ENCODE results near the gene SLC8A1. TPM values are rescaled to one million over a fixed set of nuclear protein-coding genes. Genes with fewer than 3 reads are reported as not detected.

The SLC8A1 gene
- total and polyA plus RNA-seq, 8 donors: 0.31 to 105 (median 14.0) TPM

DNA sequence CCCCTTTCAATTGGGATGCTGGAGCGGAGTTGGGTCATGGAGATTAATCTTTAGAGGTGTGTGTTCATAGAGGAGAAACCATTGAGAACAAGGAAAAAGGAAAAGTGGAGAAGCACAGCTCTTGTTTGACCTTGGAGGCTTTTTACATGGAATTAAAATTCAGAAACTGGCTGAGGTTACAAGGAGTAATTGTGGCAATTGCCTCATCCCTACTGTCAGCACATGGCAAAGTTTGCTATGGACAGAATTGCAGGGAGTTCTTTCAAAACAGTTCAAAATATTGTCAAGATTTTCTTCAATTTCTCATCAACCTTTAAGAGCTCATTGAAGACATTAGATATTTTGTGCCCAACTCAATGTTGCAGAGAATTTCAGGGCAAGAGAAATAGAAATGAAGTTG lies 232.7 kb downstream of the SLC8A1 start:
- 94 to 100% (median 97%) methylated on average over 1 of the region's 1 CpG for WGBS, 5 donors

DNA sequence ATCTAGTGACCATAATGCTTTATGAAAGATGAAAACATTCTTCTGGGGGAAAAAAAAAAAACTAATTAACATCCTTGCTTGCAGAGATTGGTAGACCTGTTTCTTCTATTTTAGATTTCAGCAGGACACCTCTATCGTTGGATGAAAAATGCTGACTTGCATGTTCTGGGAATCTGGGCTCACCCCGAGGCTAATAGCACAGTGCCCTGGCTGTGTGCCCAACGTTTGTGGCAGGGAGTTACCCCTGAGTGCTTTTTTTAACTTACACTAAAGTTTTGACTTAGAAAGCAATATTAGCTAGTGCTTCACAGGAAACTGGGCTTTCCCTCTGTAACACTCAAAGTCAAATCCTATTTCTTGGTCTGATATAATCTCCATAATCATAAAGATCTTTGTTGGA lies 233.2 kb downstream of the SLC8A1 start:
- no peaks in the 10 kb centered on the region for H3K27me3 ChIP-seq
- H3K36me3 ChIP-seq: no peaks in the 10 kb centered on the region
- TF ChIP-seq POLR2AphosphoS5 (IDR thresholded peaks at IDR 0.05): no peak
- TF ChIP-seq POLR2A (IDR thresholded peaks at IDR 0.05): no peak
- no peak for TF ChIP-seq EP300 (IDR thresholded peaks at IDR 0.05)
- TF ChIP-seq, protein P1, sequence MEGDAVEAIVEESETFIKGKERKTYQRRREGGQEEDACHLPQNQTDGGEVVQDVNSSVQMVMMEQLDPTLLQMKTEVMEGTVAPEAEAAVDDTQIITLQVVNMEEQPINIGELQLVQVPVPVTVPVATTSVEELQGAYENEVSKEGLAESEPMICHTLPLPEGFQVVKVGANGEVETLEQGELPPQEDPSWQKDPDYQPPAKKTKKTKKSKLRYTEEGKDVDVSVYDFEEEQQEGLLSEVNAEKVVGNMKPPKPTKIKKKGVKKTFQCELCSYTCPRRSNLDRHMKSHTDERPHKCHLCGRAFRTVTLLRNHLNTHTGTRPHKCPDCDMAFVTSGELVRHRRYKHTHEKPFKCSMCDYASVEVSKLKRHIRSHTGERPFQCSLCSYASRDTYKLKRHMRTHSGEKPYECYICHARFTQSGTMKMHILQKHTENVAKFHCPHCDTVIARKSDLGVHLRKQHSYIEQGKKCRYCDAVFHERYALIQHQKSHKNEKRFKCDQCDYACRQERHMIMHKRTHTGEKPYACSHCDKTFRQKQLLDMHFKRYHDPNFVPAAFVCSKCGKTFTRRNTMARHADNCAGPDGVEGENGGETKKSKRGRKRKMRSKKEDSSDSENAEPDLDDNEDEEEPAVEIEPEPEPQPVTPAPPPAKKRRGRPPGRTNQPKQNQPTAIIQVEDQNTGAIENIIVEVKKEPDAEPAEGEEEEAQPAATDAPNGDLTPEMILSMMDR (IDR thresholded peaks at IDR 0.05): no peak
- peaks cover 0 to 28% (median 11%) of the 10 kb centered on the region in 4 donors for H3K4me1 ChIP-seq
- peak; percentile 61 to 66 for DNase-seq
- no peak overlapping the region for H3K4me3 ChIP-seq
- intact Hi-C loops (cut with DNase I; ENCODE audit: low total_unique reads): no loop called here
- no peaks in the 10 kb centered on the region for H3K9me3 ChIP-seq
- no peak overlapping the region for H3K27ac ChIP-seq
- WGBS, 5 donors: 2 to 7% (median 4%) methylated on average over 3 of the region's 3 CpGs

More for the DNA sequence above, 232.7 kb downstream of the SLC8A1 start:
- DNase-seq: no peak
- TF ChIP-seq EP300 (IDR thresholded peaks at IDR 0.05) (no peak), POLR2A (IDR thresholded peaks at IDR 0.05) (no peak), POLR2AphosphoS5 (IDR thresholded peaks at IDR 0.05) (no peak)
- TF ChIP-seq, protein P1 (IDR thresholded peaks at IDR 0.05): no peak
- Histone ChIP-seq H3K36me3 (no peaks in the 10 kb centered on the region), H3K9me3 (no peaks in the 10 kb centered on the region), H3K27ac (no peak overlapping the region), H3K4me1 (peaks cover 0 to 24% (median 9%) of the 10 kb centered on the region in 4 donors), H3K27me3 (no peaks in the 10 kb centered on the region), H3K4me3 (no peak overlapping the region)
- intact Hi-C loops (cut with DNase I; ENCODE audit: low total_unique reads): no loop called here

DNA sequence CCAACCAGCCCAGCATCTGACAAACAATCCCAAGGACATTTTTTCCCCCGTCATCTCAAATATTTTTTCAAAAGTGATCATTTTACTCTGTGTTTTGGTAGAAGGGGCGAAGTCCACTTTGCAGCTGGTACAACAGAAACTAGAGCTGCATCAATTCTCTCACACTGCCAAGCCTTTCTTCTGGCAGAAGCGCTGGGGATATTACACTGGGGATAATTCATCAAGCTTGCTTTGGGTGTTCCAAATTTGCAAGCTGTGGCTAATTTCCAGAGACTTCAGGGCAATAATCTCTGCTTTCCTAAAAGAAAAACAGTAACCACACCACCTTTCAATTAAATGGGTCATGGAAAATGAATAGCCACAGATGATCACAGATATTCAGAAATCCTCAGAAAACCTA lies 238.3 kb downstream of the SLC8A1 start:
- peaks cover 0 to 23% (median 8%) of the 10 kb centered on the region in 4 donors for H3K4me1 ChIP-seq
- intact Hi-C loops (cut with DNase I; ENCODE audit: low total_unique reads): no loop called here
- H3K9me3 ChIP-seq: no peaks in the 10 kb centered on the region
- H3K36me3 ChIP-seq: no peaks in the 10 kb centered on the region
- WGBS, 5 donors: 46 to 56% (median 52%) methylated on average over 3 of the region's 3 CpGs
- DNase-seq: peak in 1 of 2 donors; percentile 38
- peak overlapping the region in 1 of 5 donors; percentile 17 for H3K27ac ChIP-seq
- TF ChIP-seq EP300 (IDR thresholded peaks at IDR 0.05) (no peak), POLR2AphosphoS5 (IDR thresholded peaks at IDR 0.05) (no peak), POLR2A (IDR thresholded peaks at IDR 0.05) (no peak)
- TF ChIP-seq, protein P1 (IDR thresholded peaks at IDR 0.05): no peak
- no peak overlapping the region for H3K4me3 ChIP-seq
- no peaks in the 10 kb centered on the region for H3K27me3 ChIP-seq

DNA sequence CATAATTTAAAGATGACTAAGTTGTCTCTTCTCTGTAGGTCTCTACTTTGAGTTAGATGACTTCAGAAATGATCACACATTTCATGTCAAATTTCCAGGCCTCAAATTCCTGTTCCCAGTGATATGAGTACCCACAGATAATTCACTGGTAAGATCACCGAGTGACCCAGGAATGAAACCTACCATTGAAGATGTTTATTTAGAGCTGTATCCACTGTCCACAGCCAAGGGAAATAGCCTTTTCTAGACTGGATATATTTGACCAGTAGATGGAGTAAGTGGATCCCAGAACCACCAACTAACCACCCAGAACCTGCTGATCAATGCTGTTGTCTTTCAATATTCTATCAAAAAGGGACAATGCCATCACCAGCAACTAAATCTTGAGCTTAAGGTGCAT lies 238.8 kb downstream of the SLC8A1 start:
- no peak for DNase-seq
- 45 to 76% (median 50%) methylated on average over 1 of the region's 1 CpG for WGBS, 5 donors
- intact Hi-C loops (cut with DNase I; ENCODE audit: low total_unique reads): no loop called here
- H3K4me3 ChIP-seq: no peak overlapping the region
- peaks cover 0 to 18% (median 6%) of the 10 kb centered on the region in 4 donors for H3K4me1 ChIP-seq
- TF ChIP-seq POLR2AphosphoS5 (IDR thresholded peaks at IDR 0.05) (no peak), POLR2A (IDR thresholded peaks at IDR 0.05) (no peak)
- TF ChIP-seq, protein P1 (IDR thresholded peaks at IDR 0.05): peak in 1 of 7 experiments; percentile 26
- no peaks in the 10 kb centered on the region for H3K36me3 ChIP-seq
- H3K27ac ChIP-seq: no peak overlapping the region
- no peaks in the 10 kb centered on the region for H3K27me3 ChIP-seq
- H3K9me3 ChIP-seq: no peaks in the 10 kb centered on the region
